ENCODE data around the gene MRTFA.
A peak's percentile ranks its signal among the peaks of the same experiment; 100 is the strongest.
"Not testable (repeated sequence)": the region's sequence is repeated elsewhere in the genome, so short reads cannot be mapped to it uniquely, and the experiment has no call there.

MRTFA gene

DNA sequence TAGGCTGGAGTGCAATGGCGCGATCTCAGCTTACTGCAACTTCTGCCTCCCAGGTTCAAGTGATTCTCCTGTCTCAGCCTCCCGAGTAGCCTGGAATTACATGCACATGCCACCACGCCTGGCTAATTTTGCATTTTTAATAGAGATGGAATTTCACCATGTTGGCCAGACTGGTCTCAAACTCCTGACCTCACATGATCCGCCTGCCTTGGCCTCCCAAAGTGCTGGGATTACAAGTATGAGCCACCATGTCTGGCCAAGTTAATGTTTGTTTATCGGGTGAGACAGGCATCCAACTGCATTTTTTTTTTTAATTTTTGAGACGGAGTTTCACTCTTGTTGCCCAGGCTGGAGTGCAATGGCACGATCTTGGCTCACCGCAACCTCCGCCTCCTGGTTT lies 20.1 kb upstream of the MRTFA start:
- H3K36me3 ChIP-seq (ENCODE audit: control insufficient read depth, insufficient read depth, low read length); H3K4me3 ChIP-seq (ENCODE audit: low read depth, low read length); H3K9ac ChIP-seq (ENCODE audit: low read depth, low read length); H3K4me1 ChIP-seq (ENCODE audit: control insufficient read depth, insufficient read depth, low read length); H3K27ac ChIP-seq (ENCODE audit: low read depth, low read length); H3K27me3 ChIP-seq (ENCODE audit: control insufficient read depth, insufficient read depth, low read length); H3K9me3 ChIP-seq (ENCODE audit: control insufficient read depth, insufficient read depth, low read length): not testable (repeated sequence)

DNA sequence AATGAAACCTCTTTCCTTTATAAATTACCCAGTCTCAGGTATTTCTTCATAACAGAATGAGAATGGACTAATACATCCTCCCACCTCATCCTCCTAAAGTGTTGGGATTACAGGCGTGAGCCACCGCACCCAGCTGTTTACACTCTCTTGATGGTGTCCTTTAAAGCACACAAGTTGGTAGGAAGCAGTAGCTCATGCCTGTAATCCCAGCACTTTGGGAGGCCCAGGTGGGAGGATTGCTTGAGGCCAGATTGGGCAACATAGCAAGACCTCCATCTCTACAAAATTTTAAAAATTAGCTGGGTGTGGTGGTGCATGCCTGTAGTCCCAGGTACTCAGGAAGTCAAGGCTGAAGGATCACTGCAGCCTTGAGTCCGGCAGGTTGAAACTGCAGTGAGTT lies 19.4 kb upstream of the MRTFA start:
- H3K9ac ChIP-seq (ENCODE audit: low read depth, low read length); H3K36me3 ChIP-seq (ENCODE audit: control insufficient read depth, insufficient read depth, low read length); H3K9me3 ChIP-seq (ENCODE audit: control insufficient read depth, insufficient read depth, low read length): not testable (repeated sequence)

DNA sequence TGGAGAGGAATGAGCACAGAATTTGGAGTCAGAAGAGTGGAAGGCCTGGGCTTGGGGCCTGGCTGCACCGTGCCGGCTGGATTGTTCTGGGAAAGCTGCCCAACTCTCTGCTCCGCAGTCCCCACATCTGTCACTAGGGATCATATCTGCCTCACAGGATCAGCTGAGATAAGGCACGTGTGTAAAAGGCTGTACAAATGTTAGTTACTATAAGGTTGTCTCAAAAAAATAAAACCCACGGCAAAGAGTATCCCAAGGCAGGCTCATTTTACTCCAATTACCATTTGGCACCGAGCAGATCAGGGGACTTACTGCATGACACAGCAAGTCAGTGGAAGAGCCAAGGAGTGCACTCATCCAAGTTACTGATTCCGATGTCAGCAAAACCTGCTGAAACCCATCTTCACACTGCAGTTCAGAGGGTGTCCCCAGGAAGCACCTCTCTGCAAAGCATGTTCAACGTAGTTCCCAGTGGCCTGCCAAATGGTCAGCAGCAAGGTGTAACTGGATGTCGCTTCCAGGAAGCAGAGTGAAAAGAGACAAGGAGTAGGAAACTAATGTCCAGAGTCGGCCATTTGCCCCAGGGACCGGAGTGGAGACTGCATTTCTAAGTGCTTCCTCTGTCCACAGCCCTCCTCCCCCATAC lies 18.1 kb upstream of the MRTFA start:
- H3K27me3 ChIP-seq (ENCODE audit: control insufficient read depth, insufficient read depth, low read length), result no peaks in the 10 kb centered on the region
- H3K36me3 ChIP-seq (ENCODE audit: control insufficient read depth, insufficient read depth, low read length), result no peaks in the 10 kb centered on the region
- H3K9ac ChIP-seq (ENCODE audit: low read depth, low read length), result no peak overlapping the region
- H3K9me3 ChIP-seq (ENCODE audit: control insufficient read depth, insufficient read depth, low read length), result no peaks in the 10 kb centered on the region
- H3K27ac ChIP-seq (ENCODE audit: low read depth, low read length), result no peak overlapping the region
- no peak overlapping the region for H3K4me3 ChIP-seq (ENCODE audit: low read depth, low read length)
- H3K4me1 ChIP-seq (ENCODE audit: control insufficient read depth, insufficient read depth, low read length), result peaks cover 6% of the 10 kb centered on the region; the same call in 1 of the 2 replicates

More for the DNA sequence above, 19.4 kb upstream of the MRTFA start:
- not testable (repeated sequence) for H3K4me3 ChIP-seq (ENCODE audit: low read depth, low read length); H3K27me3 ChIP-seq (ENCODE audit: control insufficient read depth, insufficient read depth, low read length); H3K4me1 ChIP-seq (ENCODE audit: control insufficient read depth, insufficient read depth, low read length); H3K27ac ChIP-seq (ENCODE audit: low read depth, low read length)

DNA sequence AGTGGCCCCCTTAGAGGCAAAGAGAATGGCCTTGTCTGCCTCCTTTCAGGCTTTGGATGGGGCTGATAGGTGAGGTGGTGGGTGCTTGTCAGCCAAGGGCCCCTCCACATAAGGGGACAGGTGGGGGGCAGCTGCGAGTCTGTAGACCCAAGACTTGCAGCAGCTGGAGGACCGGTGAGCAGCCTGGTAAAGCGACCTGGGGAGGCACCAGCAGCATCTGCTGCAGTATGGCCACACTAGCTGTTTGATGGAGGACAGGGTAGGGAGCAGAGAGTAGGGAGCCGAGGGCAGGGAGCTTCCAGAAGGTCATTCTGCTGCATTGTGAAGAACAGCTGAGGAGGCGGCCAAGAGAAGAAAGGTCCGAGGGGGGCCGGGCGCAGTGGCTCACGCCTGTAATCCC lies 16.8 kb upstream of the MRTFA start:
- Histone ChIP-seq H3K4me3 (ENCODE audit: low read depth, low read length) (no peak overlapping the region), H3K27me3 (ENCODE audit: control insufficient read depth, insufficient read depth, low read length) (no peaks in the 10 kb centered on the region), H3K4me1 (ENCODE audit: control insufficient read depth, insufficient read depth, low read length) (peaks cover 6% of the 10 kb centered on the region; the same call in 1 of the 2 replicates), H3K9me3 (ENCODE audit: control insufficient read depth, insufficient read depth, low read length) (no peaks in the 10 kb centered on the region), H3K9ac (ENCODE audit: low read depth, low read length) (no peak overlapping the region), H3K27ac (ENCODE audit: low read depth, low read length) (no peak overlapping the region), H3K36me3 (ENCODE audit: control insufficient read depth, insufficient read depth, low read length) (no peaks in the 10 kb centered on the region)

DNA sequence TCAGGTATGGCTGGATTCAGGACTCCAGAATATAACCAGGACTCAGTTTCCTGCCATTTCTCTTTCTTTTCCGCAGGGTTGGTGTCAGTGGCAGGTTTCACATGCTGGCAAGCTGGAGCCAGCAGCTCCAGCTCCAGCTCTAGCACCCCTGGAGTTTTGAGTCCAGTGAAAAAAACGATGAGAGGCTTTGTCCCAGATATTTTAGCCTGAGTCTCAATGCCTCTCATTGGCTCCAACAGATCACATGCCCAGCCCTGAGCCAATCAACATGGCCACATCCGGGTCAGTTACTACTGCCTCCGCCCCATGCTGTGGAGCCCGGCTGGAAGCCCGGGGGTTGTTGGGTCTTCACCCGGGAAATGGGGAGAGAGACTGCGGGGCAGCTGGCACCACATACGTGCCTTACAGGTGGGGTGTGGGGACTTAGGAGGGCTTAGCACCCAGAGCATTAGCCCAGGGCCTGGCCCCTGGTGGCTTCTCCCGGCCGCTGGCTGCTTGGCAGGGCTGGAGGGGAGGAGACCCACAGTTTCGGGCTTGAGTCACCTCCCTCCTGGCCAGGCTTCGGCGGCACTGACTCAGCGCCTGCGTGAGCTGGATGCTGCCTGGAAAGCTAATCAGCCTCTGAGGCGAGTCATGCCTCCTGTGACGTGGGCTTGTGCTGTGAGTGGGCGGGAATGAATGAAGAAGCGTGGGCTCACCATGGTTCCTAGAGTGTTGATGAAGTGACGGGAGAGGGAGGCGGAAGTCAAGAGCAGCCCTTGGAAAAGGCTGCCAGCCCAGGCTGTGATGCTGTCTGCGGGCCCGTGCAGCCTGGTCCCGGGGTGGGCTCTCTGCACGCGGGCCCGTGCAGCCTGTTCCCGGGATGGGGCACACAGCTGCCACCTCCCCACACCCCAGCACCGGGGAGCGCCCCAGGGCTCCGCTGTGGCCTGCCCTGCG lies 15.3 kb upstream of the MRTFA start:
- Histone ChIP-seq H3K27ac (ENCODE audit: low read depth, low read length) (peak overlapping the region; percentile 95), H3K27me3 (ENCODE audit: control insufficient read depth, insufficient read depth, low read length) (no peaks in the 10 kb centered on the region), H3K36me3 (ENCODE audit: control insufficient read depth, insufficient read depth, low read length) (no peaks in the 10 kb centered on the region), H3K4me1 (ENCODE audit: control insufficient read depth, insufficient read depth, low read length) (peaks cover 6% of the 10 kb centered on the region; the same call in 1 of the 2 replicates), H3K9me3 (ENCODE audit: control insufficient read depth, insufficient read depth, low read length) (no peaks in the 10 kb centered on the region), H3K9ac (ENCODE audit: low read depth, low read length) (peak overlapping the region; percentile 49; the same call in 1 of the 2 replicates), H3K4me3 (ENCODE audit: low read depth, low read length) (peak overlapping the region; percentile 54)

DNA sequence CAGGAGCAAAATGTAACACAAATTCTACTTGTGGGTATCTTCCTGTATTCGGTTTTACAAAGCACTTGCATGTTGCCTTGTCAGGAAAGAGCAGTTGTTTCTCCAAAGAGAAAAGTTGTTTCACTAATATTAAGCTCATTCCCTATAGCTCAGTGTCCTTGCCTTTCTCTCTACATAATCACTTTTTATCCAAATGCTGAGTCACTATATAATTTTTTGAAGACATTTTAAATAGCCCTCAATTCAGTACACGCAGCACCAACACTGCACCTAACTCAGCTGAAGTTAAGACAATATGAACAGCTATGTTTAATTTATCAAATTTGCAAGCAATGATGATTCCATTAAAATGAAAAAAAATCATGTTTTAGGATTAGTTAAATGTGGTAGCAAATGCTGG lies 14.5 kb upstream of the MRTFA start:
- no peak overlapping the region for H3K4me3 ChIP-seq (ENCODE audit: low read depth, low read length)
- H3K4me1 ChIP-seq (ENCODE audit: control insufficient read depth, insufficient read depth, low read length), result peaks cover 7% of the 10 kb centered on the region; the same call in 1 of the 2 replicates
- H3K27me3 ChIP-seq (ENCODE audit: control insufficient read depth, insufficient read depth, low read length), result no peaks in the 10 kb centered on the region
- H3K27ac ChIP-seq (ENCODE audit: low read depth, low read length), result peak overlapping the region; percentile 95
- no peaks in the 10 kb centered on the region for H3K9me3 ChIP-seq (ENCODE audit: control insufficient read depth, insufficient read depth, low read length)
- no peak overlapping the region for H3K9ac ChIP-seq (ENCODE audit: low read depth, low read length)
- H3K36me3 ChIP-seq (ENCODE audit: control insufficient read depth, insufficient read depth, low read length), result no peaks in the 10 kb centered on the region

DNA sequence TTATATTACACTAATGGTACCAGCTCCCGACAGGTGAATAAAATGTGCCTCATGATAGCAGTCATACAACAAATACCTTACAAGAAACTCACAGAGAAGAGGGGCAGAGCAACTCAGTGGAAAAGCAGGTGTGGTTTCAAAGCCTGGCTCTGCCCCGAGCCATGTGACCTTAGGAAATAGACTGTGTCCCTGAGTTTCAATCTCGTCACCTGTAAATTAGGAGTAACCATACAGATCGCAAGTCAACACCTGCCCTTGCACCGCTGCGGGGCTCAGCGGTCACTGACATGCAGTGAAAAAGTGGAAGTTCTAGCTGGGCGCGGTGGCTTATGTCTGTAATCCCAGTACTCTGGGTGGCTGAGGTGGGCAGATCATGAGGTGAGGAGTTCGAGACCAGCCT lies 11.9 kb upstream of the MRTFA start:
- Histone ChIP-seq H3K27ac (ENCODE audit: low read depth, low read length) (no peak overlapping the region), H3K9me3 (ENCODE audit: control insufficient read depth, insufficient read depth, low read length) (no peaks in the 10 kb centered on the region), H3K27me3 (ENCODE audit: control insufficient read depth, insufficient read depth, low read length) (no peaks in the 10 kb centered on the region), H3K4me1 (ENCODE audit: control insufficient read depth, insufficient read depth, low read length) (peaks cover 7% of the 10 kb centered on the region; the same call in 1 of the 2 replicates), H3K36me3 (ENCODE audit: control insufficient read depth, insufficient read depth, low read length) (no peaks in the 10 kb centered on the region), H3K9ac (ENCODE audit: low read depth, low read length) (no peak overlapping the region), H3K4me3 (ENCODE audit: low read depth, low read length) (no peak overlapping the region)

DNA sequence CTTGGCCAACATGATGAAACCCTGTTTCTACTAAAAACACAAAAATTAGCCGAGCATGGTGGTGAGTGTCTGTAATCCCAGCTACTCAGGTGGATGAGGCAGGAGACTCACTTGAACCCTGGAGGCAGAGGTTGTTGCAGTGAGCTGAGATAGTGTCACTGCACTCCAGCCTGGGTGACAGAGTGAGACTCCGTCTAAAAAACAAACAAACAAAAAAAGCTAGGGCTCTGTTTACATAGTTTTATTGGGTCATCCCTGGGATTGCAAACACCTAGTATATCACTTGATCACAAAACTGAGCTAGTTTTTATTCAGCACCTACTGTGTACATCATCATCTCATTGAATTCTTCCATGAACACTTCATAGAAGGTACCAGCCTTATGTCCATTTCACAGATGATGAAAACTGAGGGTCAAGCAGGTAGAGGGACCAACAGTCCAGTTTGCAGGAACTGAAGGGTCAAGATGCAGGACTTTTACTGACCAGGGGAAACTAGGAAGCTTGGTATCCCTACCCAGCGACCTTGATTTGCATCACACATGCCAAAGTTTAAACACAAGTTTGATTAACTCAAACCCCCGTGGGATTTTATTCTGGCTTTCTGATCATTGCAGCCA lies 9.2 kb upstream of the MRTFA start:
- Histone ChIP-seq H3K4me3 (ENCODE audit: low read depth, low read length) (no peak overlapping the region), H3K4me1 (ENCODE audit: control insufficient read depth, insufficient read depth, low read length) (0 out of 2 replicates have a peak, but pooled peaks cover 4% of the 10 kb centered on the region), H3K27ac (ENCODE audit: low read depth, low read length) (no peak overlapping the region), H3K36me3 (ENCODE audit: control insufficient read depth, insufficient read depth, low read length) (no peaks in the 10 kb centered on the region), H3K9ac (ENCODE audit: low read depth, low read length) (no peak overlapping the region), H3K9me3 (ENCODE audit: control insufficient read depth, insufficient read depth, low read length) (no peaks in the 10 kb centered on the region), H3K27me3 (ENCODE audit: control insufficient read depth, insufficient read depth, low read length) (no peaks in the 10 kb centered on the region)

DNA sequence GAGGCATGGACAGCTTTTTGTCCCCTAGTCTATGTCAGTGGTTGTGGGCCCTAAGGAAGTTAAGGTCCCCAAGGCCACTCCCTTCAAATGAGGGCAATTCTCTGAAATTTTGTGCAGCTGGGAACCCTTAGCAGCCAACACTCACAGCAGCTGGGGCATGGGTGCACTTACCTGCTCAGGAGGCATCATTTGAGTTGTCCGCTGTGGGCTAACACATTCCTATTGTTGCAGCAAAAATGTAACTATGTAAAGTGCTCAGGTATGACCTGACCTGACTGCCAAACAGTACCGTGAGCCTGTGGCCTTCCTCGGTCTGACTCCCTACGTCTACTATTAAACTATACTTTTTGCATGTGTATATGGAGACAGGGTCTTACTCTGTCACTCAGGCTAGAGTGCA lies 5.8 kb upstream of the MRTFA start:
- Histone ChIP-seq H3K27ac (ENCODE audit: low read depth, low read length) (no peak overlapping the region), H3K27me3 (ENCODE audit: control insufficient read depth, insufficient read depth, low read length) (no peaks in the 10 kb centered on the region), H3K36me3 (ENCODE audit: control insufficient read depth, insufficient read depth, low read length) (no peaks in the 10 kb centered on the region), H3K9ac (ENCODE audit: low read depth, low read length) (no peak overlapping the region), H3K4me1 (ENCODE audit: control insufficient read depth, insufficient read depth, low read length) (0 out of 2 replicates have a peak, but pooled peaks cover 4% of the 10 kb centered on the region), H3K4me3 (ENCODE audit: low read depth, low read length) (no peak overlapping the region), H3K9me3 (ENCODE audit: control insufficient read depth, insufficient read depth, low read length) (no peaks in the 10 kb centered on the region)

DNA sequence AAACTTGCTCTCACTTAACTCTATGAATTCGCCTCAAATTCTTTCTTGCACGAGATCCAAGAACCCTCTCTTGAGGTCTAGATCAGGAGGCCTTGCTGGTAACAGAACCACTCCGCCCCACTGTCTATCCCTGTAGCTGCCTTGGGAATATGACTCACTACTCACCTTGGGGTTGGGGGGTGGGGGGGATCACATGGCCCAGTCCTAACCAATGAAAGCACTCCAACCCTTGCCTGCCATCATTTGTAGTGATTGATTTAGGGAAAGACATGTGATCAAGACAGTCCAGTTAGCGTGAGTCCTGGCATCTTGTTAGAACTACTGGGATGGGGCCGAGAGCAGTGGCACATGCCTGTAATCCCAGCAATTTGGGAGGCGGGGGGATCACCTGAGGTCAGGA lies 4.8 kb upstream of the MRTFA start:
- Histone ChIP-seq H3K9me3 (ENCODE audit: control insufficient read depth, insufficient read depth, low read length) (no peaks in the 10 kb centered on the region), H3K27me3 (ENCODE audit: control insufficient read depth, insufficient read depth, low read length) (no peaks in the 10 kb centered on the region), H3K27ac (ENCODE audit: low read depth, low read length) (no peak overlapping the region), H3K36me3 (ENCODE audit: control insufficient read depth, insufficient read depth, low read length) (no peaks in the 10 kb centered on the region), H3K4me3 (ENCODE audit: low read depth, low read length) (no peak overlapping the region), H3K4me1 (ENCODE audit: control insufficient read depth, insufficient read depth, low read length) (0 out of 2 replicates have a peak, but pooled peaks cover 4% of the 10 kb centered on the region), H3K9ac (ENCODE audit: low read depth, low read length) (no peak overlapping the region)

DNA sequence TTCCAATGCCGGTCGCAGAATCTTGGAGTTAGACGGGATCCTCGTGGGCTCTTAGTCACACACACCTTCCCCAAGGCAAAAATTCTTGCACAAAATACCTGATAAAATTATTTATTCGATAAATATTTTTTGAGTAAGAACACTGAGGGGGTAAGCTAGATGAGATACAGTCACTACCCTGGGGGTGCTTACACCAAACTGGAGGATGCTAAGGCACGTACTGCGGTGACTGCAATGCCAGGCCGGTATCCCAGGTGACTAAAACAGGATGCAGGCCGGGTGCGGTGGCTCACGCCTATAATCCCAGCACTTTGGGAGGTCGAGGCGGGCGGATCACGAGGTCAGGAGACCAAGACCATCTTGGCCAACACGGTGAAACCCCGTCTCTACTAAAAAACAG lies 1.7 kb upstream of the MRTFA start:
- no peaks in the 10 kb centered on the region for H3K36me3 ChIP-seq (ENCODE audit: control insufficient read depth, insufficient read depth, low read length)
- H3K4me3 ChIP-seq (ENCODE audit: low read depth, low read length), result no peak overlapping the region
- H3K27me3 ChIP-seq (ENCODE audit: control insufficient read depth, insufficient read depth, low read length), result no peaks in the 10 kb centered on the region
- H3K9me3 ChIP-seq (ENCODE audit: control insufficient read depth, insufficient read depth, low read length), result no peaks in the 10 kb centered on the region
- H3K9ac ChIP-seq (ENCODE audit: low read depth, low read length), result no peak overlapping the region
- H3K27ac ChIP-seq (ENCODE audit: low read depth, low read length), result no peak overlapping the region
- peaks cover 10% of the 10 kb centered on the region for H3K4me1 ChIP-seq (ENCODE audit: control insufficient read depth, insufficient read depth, low read length)

Data from HUES48 (cell line).